Activated CD4-positive, alpha-beta T cell treated with anti-CD3 and anti-CD28 coated beads, Interleukin-2, amount 50 U/mL, for 24 hours (primary cell): Measurements from ENCODE around the gene UPK1A.

Source experiments
- DNase-seq, 2 donors: peaks; one replicate each; pipeline ENCODE4 v3.0.0-alpha.2; 2020; ENCODE audit warnings: low read depth in 1 of 2, low spot score in 1 of 2

The UPK1A gene

GRCh38 chr19:35666251-35666913 lies at the start of gene UPK1A:
Gene UPK1A, plus strand, starts transcription at chr19:35666517. Its CDS starts 296 bp downstream, at chr19:35666813.
- no peak for DNase-seq

DNA sequence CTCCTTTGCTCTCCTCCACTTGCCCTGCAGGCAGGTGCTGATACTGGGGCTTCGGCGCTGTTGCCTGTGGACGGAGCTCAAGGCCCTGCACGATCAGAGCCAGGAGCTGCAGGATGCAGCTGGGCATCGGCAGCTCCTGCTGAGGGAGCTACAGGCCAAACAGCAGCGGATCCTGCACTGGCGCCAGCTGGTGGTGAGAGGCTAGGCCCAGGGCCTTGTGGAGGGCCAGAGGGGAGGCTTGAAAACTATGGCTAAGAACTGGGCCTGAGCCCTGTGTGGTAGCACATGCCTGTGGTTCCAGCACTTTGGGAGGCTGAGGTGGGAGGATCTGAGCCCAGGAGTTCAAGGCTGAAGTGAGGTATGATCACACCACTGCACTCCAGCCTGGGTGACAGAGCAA lies 47.5 kb upstream of the UPK1A start:
- no peak for DNase-seq

GRCh38 chr19:35619290-35619923 lies 46.9 kb upstream of the UPK1A start:
- DNase-seq, result no peak

DNA sequence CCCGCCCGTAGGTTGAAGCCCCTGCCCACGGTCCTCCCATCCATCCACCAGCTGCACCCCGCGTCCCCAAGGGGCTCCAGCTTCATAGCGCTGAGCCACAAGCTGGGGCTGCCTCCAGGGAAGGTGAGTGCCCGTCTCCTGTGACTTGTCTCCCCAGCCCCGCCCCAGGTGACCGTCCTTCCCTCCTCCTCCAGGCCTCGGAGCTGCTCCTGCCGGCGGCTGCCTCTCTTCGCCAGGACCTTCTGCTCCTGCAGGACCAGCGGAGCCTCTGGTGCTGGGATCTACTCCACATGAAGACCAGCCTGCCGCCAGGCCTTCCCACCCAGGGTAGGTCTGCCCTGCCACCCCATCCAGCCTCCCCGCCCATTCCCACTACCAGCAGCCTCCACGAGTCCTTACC lies 46.3 kb upstream of the UPK1A start:
- no peak for DNase-seq

DNA sequence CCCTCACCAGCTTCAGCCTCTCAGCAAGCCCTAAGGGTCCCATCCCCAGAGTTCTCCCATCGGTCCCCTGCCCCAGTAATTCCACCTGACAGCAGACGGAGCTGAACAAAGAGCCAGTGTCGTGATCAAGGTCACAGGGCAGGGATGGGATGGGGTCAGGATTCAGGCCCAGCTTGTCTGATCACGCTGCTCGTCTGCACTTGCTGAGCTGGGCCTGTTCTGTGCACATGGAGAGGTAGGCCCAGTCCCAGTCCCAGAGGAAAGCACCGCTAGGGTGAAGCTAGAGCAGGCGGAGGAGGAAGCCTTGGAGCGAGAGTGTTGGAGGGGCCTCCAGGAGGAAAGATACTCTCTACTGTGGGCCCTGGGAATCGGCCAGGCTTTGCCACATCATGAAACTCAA lies 44.6 kb upstream of the UPK1A start:
- no peak for DNase-seq

GRCh38 chr19:35622750-35623149 lies 43.6 kb upstream of the UPK1A start:
- no peak for DNase-seq

GRCh38 chr19:35623327-35624010 lies 42.8 kb upstream of the UPK1A start:
- DNase-seq, result no peak

- DNase-seq, result no peak
Observed at GRCh38 chr19:35628264-35628564, 38.1 kb upstream of the UPK1A start.

DNA sequence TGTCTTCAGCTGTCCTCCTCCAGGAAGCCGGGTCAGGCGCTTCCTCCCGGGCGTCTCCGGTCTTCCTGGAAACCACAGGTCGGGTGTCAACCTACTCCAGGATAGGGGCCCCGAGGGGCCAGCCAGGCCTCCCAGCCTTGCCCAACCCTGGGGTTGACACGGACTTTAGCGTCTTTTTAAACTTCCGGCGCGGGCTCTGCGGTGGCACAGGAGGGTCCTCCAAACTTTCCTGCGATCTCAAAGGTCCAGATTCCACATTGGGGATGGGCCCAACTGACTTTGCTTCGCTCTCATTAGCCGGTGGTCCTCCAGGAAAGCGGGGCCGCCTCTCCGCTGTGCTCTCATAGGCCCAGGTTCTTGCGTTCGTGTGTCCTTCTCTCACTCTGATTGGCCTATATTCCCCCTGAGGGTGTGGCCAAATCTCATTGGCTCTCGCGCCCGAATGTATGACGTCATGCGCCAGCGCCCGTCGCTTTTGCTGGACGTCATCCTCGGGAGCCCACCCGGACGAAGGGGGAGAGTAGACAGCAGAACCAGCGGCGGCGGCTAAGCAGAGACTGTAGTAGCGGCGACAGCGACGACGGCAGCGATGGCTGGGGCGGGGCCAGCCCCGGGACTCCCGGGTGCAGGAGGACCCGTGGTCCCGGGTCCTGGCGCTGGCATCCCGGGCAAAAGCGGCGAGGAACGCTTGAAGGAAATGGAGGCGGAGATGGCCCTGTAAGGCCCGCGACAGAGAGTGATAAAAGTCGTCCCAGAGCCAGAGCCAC lies 37.6 kb upstream of the UPK1A start, which contains the start of gene RBM42:
Gene RBM42 (plus strand): TSS at position 472 of the 767 bp plus-strand sequence. CDS start 118 bp downstream, at position 590.
- peak; percentile 96 to 97 for DNase-seq

- DNase-seq, result no peak
Observed at GRCh38 chr19:35629332-35629633, 37.0 kb upstream of the UPK1A start.

GRCh38 chr19:35633727-35634440 lies 32.4 kb upstream of the UPK1A start:
- no peak for DNase-seq

GRCh38 chr19:35636651-35637050 lies 29.7 kb upstream of the UPK1A start:
- no peak for DNase-seq

- no peak for DNase-seq
Observed at GRCh38 chr19:35637165-35637564, 29.2 kb upstream of the UPK1A start.

DNA sequence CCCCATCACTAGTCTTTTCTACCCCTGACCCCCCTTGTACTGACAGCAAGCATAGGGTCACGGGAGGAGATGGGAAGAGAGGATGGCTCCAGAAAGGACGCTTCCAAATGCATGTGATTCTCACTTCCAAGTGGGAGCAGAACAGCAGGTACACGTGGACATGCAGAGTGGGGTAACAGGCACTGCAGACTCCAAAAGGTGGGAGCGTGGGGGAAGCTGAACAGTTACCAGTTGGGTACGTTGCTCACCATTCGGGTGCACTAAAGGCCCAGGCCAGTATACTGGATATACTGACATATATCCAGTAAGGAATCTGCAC lies 27.0 kb upstream of the UPK1A start:
- DNase-seq, result no peak

DNA sequence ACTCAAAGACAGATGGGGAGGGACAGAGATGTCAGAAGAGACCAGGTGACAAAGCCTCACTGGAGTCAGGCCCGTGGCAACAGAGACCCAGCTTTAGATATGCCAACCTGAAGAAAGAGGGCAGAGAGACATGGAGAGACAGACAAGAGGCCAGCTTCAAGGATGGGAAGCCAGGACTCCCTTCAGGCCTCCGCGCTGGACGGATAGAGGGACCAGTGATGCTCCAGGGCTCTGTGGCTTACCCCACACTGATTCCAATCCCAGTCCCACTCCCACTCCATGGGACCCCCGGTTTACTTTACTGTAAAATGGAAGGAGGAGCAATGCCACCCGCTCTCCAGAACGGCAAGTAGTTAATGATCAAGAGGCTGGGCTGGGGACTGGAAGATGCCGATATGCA lies 26.5 kb upstream of the UPK1A start:
- no peak for DNase-seq

DNA sequence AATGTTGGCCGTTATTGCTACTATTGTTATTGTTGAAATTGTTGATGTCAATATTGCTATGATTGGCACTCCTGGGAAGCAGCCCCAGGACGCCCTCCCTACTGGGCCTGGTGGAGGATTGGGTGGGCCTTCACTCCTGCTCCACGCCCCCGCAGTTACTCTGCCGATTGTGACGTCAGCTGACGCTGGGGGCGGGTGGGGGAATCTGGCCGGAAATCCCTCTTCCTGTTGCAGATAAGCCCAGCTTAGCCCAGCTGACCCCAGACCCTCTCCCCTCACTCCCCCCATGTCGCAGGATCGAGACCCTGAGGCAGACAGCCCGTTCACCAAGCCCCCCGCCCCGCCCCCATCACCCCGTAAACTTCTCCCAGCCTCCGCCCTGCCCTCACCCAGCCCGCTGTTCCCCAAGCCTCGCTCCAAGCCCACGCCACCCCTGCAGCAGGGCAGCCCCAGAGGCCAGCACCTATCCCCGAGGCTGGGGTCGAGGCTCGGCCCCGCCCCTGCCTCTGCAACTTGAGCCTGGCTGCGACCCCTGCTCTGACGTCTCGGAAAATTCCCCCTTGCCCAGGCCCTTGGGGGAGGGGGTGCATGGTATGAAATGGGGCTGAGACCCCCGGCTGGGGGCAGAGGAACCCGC lies 24.7 kb upstream of the UPK1A start, which contains the start of gene ETV2:
Gene ETV2 (plus strand): TSS at position 231 of the 637 bp plus-strand sequence. CDS start 716 bp downstream, outside the sequence.
- no peak for DNase-seq

GRCh38 chr19:35642312-35642711 lies 24.0 kb upstream of the UPK1A start:
- DNase-seq, result no peak

DNA sequence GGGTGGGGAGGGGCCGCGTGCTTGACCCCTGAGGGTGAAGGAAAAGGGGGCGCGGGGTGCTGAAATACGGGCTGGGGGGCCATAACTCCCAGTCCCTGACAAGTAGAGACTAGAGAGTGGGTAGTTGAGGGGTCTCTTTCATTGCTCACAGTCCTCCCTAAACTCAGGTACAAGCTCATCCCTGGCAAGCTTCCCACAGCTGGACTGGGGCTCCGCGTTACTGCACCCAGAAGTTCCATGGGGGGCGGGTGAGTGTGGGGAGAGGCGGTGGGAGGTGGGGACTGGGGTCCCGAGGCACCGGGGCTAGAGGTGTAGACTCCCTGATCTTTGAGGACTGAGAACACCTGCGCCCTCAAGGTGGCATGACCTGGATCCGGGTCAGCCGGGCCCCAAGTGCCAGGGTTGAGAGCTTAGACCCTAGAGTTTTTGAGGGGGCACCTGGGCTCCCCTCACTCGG lies 23.5 kb upstream of the UPK1A start:
- no peak for DNase-seq

DNA sequence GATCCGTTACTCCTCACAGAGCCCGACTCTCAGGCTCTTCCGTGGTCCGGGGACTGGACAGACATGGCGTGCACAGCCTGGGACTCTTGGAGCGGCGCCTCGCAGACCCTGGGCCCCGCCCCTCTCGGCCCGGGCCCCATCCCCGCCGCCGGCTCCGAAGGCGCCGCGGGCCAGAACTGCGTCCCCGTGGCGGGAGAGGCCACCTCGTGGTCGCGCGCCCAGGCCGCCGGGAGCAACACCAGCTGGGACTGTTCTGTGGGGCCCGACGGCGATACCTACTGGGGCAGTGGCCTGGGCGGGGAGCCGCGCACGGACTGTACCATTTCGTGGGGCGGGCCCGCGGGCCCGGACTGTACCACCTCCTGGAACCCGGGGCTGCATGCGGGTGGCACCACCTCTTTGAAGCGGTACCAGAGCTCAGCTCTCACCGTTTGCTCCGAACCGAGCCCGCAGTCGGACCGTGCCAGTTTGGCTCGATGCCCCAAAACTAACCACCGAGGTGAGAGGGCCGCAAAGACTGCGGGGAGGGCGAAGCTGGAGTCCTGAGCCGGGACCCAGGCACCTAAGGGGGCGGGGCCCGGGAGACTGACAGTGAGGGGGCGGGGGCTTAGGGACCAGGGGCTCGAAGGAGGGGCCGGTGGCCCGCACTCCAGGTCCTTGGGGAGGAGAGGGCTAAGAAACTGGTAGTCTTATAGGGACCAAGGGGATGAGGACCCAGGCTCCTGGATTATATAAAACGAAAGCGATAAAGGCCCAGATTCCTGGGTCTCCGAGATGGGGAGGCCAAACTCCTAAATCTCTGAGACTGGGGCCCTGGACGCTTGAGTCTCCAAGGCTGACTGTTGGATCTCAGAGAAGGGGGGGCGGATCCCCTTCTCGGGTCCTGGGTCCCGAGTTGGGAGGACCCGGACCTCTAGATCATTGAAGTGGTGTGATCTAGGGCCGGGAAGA lies 22.8 kb upstream of the UPK1A start:
- peak; percentile 65 to 70 for DNase-seq
